Left lung (tissue), 10 donors: Measurements from ENCODE around the gene KIAA0753. TPM values are rescaled to one million over a fixed set of nuclear protein-coding genes. Genes with fewer than 3 reads are reported as not detected.

ENCODE experiments used
- ATAC-seq: fragments of 200-7000 bp; cut with Tn5 transposase; one replicate; pipeline ENCODE4 v1.9.1; 2020; ENCODE audit warnings: moderate library complexity
- DNase-seq, 4 donors: peaks; one replicate each; pipeline ENCODE4 v3.0.0-alpha.2; 2013 to 2020
- H3K27ac ChIP-seq, 2 donors: fragments of 200-600 bp; sonication (generic) in 1 of 2; one replicate each; pipeline versions ENCODE4 v1.5.0 to v1.8.0; 2020 to 2021
- H3K27me3 ChIP-seq, 2 donors: fragments of 200-600 bp; sonication (generic) in 1 of 2; one replicate each; pipeline versions ENCODE4 v1.5.0 to v1.8.0; 2020 to 2021
- H3K36me3 ChIP-seq, 2 donors: fragments of 200-600 bp; sonication (generic) in 1 of 2; one replicate each; pipeline versions ENCODE4 v1.5.0 to v1.8.0; 2020 to 2021
- H3K4me1 ChIP-seq, 2 donors: fragments of 200-600 bp; one replicate each; pipeline ENCODE4 v1.8.0; 2021
- H3K4me3 ChIP-seq, 2 donors: fragments of 200-600 bp; sonication (generic) in 1 of 2; one replicate each; pipeline versions ENCODE4 v1.5.0 to v1.8.0; 2020 to 2021; ENCODE audit warnings: mild to moderate bottlenecking in 1 of 2
- H3K9me3 ChIP-seq, 2 donors: fragments of 200-600 bp; sonication (generic) in 1 of 2; one replicate each; pipeline versions ENCODE4 v1.5.0 to v1.8.0; 2020 to 2021
- intact Hi-C, 2 donors: fragments of 100-400 bp; cut with DNase I; formaldehyde crosslinking; loops; one replicate each; pipeline versions ENCODE4 v1.11.2 to v1.14.2; 2022
- polyA plus RNA-seq, 6 donors: library from polyadenylated mRNA; unstranded; fragments of 120-200 nt; gene quantifications; one replicate each; pipeline ENCODE4 v1.2.1, GENCODE V29; 2013; ENCODE audit not compliant: insufficient read length in 6 of 6
- total RNA-seq, 2 donors: library from RNA; stranded (reverse); fragmentation: NEBNext Ultra II Directional; extraction: Animal tissue kit (Norgen Biotek cat#: 25700); gene quantifications; one replicate each; pipeline ENCODE4 v1.2.1, GENCODE V29; 2021
- TF ChIP-seq, protein P1 (sequence below), 2 donors: fragments of 200-600 bp; sonication (generic) in 1 of 2; IDR thresholded peaks; one replicate each; pipeline versions ENCODE4 v1.5.0 to v1.8.0; 2021; ENCODE audit warnings: antibody characterized with exemption in 2 of 2
- donor health status: DM: no; HTN: yes; CAD: no.
- donor health status: DM: no; HTN: no; CAD: no.

The KIAA0753 gene
- total and polyA plus RNA-seq, 8 donors: 15.8 to 46.7 (median 37.4) TPM

GRCh38 chr17:6639586-6640535 is 650 bp downstream of the KIAA0753 start:
- DNase-seq: peak in 1 of 4 donors; percentile 87
- H3K27ac ChIP-seq: peak overlapping the region; percentile 83 to 90
- peak overlapping the region; percentile 77 to 85 for H3K4me3 ChIP-seq
- peaks cover 0 to 21% of the 10 kb centered on the region in 2 donors for H3K36me3 ChIP-seq
- intact Hi-C loops: no loop called here
- peak; percentile 56 for ATAC-seq
- no peaks in the 10 kb centered on the region for H3K9me3 ChIP-seq
- H3K27me3 ChIP-seq: no peaks in the 10 kb centered on the region
- H3K4me1 ChIP-seq: peaks cover 4 to 30% of the 10 kb centered on the region in 2 donors
- TF ChIP-seq, protein P1, sequence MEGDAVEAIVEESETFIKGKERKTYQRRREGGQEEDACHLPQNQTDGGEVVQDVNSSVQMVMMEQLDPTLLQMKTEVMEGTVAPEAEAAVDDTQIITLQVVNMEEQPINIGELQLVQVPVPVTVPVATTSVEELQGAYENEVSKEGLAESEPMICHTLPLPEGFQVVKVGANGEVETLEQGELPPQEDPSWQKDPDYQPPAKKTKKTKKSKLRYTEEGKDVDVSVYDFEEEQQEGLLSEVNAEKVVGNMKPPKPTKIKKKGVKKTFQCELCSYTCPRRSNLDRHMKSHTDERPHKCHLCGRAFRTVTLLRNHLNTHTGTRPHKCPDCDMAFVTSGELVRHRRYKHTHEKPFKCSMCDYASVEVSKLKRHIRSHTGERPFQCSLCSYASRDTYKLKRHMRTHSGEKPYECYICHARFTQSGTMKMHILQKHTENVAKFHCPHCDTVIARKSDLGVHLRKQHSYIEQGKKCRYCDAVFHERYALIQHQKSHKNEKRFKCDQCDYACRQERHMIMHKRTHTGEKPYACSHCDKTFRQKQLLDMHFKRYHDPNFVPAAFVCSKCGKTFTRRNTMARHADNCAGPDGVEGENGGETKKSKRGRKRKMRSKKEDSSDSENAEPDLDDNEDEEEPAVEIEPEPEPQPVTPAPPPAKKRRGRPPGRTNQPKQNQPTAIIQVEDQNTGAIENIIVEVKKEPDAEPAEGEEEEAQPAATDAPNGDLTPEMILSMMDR (IDR thresholded peaks at IDR 0.05): no peak

- H3K4me3 ChIP-seq: peak overlapping the region; percentile 77 to 85
- DNase-seq (peak in 1 of 4 donors; percentile 59), ATAC-seq (no peak)
- intact Hi-C loops: no loop called here
- H3K27ac ChIP-seq: no peak overlapping the region
- H3K36me3 ChIP-seq: peaks cover 0 to 21% of the 10 kb centered on the region in 2 donors
- TF ChIP-seq, protein P1 (IDR thresholded peaks at IDR 0.05): no peak
- no peaks in the 10 kb centered on the region for H3K9me3 ChIP-seq
- H3K27me3 ChIP-seq: no peaks in the 10 kb centered on the region
- peaks cover 4 to 30% of the 10 kb centered on the region in 2 donors for H3K4me1 ChIP-seq
Measured at GRCh38 chr17:6639014-6639585, 1.4 kb downstream of the KIAA0753 start.

DNA sequence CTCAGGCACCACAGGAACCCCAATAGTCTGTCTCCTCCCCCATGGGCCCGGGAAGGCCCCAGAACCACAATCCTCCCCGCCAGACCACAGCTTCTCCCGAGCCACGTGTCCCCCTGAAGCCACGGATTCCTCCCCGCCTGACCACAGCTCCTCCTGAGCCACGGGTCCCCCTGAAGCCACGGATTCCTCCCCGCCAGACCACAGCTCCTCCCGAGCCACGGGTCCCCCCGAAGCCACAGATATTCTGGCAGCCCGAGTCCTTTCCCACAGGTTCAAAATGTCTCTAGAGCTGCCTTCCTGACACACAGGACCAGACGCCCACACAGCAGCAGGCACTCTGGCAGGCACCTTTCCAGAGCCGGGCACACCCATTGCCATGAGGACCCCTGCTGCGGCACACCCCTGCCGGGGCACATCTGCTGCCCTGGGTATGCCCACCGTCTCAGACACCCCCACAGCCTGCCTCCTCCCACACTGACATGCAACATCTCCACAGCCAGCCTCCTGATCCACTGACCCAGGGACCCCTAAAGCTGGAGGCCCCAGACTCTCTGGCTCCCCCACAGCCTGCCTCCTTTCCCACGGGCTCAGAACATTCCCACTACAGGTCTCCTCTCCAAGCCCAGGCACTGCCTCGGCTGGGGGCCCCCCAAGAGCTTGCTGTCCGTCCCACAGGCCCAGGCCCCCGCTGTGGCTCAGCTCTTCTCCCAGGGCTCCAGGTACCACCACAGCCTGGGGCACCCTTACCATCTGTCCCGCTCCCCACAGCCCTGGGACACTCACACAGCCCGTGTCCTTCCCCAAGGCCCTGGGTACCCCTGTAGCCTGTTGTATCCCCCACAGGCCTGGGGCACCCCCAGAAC is 2.2 kb downstream of the KIAA0753 start:
- intact Hi-C loops: no loop called here
- TF ChIP-seq, protein P1 (IDR thresholded peaks at IDR 0.05): no peak
- no peak overlapping the region for H3K4me3 ChIP-seq
- peaks cover 0 to 22% of the 10 kb centered on the region in 2 donors for H3K36me3 ChIP-seq
- H3K9me3 ChIP-seq: no peaks in the 10 kb centered on the region
- H3K27ac ChIP-seq: no peak overlapping the region
- peak in 1 of 4 donors; percentile 76 for DNase-seq
- H3K27me3 ChIP-seq: no peaks in the 10 kb centered on the region
- peaks cover 4 to 30% of the 10 kb centered on the region in 2 donors for H3K4me1 ChIP-seq
- no peak for ATAC-seq

GRCh38 chr17:6637458-6637840 is 3.1 kb downstream of the KIAA0753 start:
- H3K9me3 ChIP-seq: no peaks in the 10 kb centered on the region
- TF ChIP-seq, protein P1 (IDR thresholded peaks at IDR 0.05): no peak
- peaks cover 4 to 22% of the 10 kb centered on the region in 2 donors for H3K4me1 ChIP-seq
- DNase-seq (no peak), ATAC-seq (no peak)
- no peaks in the 10 kb centered on the region for H3K27me3 ChIP-seq
- intact Hi-C loops: no loop called here
- no peak overlapping the region for H3K4me3 ChIP-seq
- H3K27ac ChIP-seq: no peak overlapping the region
- H3K36me3 ChIP-seq: peaks cover 0 to 26% of the 10 kb centered on the region in 2 donors
